IMR-90 (cell line): Measurements from ENCODE around the gene KRTAP10-9.

Experiments used
- MAFK ChIP-seq: IDR thresholded peaks from 2 replicates; pipeline ENCODE4 v1.6.1; 2012; ENCODE audit warnings: low read depth, low read length, improper control_type of control experiment
- NFE2L2 ChIP-seq: fragments of 150-350 bp; IDR thresholded peaks from 2 replicates; pipeline ENCODE4 v1.6.1; 2016; ENCODE audit warnings: low read depth, mild to moderate bottlenecking, low read length
- POLR2A ChIP-seq: IDR thresholded peaks from 2 replicates; pipeline ENCODE4 v1.6.1; 2012; ENCODE audit warnings: mild to moderate bottlenecking, low read depth, low read length
- RAD21 ChIP-seq: IDR thresholded peaks from 2 replicates; pipeline ENCODE4 v1.6.1; 2012; ENCODE audit warnings: low read length, improper control_type of control experiment
- TF ChIP-seq, protein P1 (sequence below): conservative IDR thresholded peaks from 2 replicates; pipeline ENCODE4 v1.5.1; 2012; ENCODE audit warnings: mild to moderate bottlenecking, low read depth, low read length, improper control_type of control experiment
- TF ChIP-seq, protein P2 (sequence below): fragments of 150-350 bp; IDR thresholded peaks from 2 replicates; pipeline ENCODE4 v1.6.1; 2017; ENCODE audit warnings: mild to moderate bottlenecking, antibody characterized with exemption, low read length, low read depth

DNA sequence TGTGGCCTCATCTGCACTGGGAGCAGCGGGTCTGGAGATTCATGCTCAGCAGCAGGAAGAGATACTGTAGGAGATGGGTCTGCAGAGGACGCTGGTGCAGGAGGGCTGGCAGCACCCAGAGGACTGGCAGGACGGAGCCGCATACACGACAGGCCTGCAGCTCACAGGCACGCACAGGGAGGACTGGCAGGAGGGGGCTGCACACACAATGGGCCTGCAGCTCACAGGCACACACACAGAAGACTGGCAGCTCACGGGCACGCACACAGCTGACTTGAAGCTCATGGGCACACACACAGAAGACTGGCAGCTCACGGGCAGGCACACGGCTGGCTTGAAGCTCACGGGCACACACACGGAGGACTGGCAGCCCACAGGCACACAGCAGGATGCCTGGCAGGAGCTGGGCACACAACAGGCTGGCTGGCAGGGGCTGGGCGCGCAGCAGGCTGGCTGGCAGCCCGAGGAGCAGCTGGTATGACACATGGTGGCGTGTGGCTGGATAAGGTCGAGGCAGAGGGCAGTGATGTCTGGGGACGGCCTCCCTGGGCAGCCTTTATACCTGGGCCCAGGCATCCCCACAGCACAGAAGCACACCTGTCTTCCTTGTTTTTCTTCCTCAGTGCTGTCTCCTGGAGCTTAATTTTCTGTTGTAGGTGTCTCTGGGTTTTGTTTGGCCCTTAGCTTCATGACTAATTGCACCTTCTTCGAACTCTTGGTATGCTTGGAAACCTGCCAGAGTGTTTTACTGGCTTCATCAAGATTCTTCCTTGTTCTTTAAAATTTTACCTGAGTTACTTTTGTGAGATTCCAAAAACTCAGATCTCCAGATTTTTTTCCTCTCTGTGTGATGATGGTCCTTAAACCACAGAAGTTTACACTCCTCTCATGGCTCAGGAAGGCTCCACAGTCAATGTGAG lies 39.8 kb downstream of the KRTAP10-9 start, which contains the start of gene KRTAP12-2:
- TF ChIP-seq POLR2A (no peak), MAFK (no peak), RAD21 (no peak), NFE2L2 (no peak)
- TF ChIP-seq, protein P1, sequence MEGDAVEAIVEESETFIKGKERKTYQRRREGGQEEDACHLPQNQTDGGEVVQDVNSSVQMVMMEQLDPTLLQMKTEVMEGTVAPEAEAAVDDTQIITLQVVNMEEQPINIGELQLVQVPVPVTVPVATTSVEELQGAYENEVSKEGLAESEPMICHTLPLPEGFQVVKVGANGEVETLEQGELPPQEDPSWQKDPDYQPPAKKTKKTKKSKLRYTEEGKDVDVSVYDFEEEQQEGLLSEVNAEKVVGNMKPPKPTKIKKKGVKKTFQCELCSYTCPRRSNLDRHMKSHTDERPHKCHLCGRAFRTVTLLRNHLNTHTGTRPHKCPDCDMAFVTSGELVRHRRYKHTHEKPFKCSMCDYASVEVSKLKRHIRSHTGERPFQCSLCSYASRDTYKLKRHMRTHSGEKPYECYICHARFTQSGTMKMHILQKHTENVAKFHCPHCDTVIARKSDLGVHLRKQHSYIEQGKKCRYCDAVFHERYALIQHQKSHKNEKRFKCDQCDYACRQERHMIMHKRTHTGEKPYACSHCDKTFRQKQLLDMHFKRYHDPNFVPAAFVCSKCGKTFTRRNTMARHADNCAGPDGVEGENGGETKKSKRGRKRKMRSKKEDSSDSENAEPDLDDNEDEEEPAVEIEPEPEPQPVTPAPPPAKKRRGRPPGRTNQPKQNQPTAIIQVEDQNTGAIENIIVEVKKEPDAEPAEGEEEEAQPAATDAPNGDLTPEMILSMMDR, result no peak
- TF ChIP-seq, protein P2, sequence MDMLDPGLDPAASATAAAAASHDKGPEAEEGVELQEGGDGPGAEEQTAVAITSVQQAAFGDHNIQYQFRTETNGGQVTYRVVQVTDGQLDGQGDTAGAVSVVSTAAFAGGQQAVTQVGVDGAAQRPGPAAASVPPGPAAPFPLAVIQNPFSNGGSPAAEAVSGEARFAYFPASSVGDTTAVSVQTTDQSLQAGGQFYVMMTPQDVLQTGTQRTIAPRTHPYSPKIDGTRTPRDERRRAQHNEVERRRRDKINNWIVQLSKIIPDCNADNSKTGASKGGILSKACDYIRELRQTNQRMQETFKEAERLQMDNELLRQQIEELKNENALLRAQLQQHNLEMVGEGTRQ, result no peak
